ENCODE measurements around the gene NOTUM.

GRCh38 chr17:81984773-81985410 is 23.9 kb upstream of the NOTUM start:
- TF ChIP-seq POLR2A (IDR thresholded peaks at IDR 0.05) (no peak), CTCF (IDR thresholded peaks at IDR 0.05) (no peak)
